ENCODE results near the gene SYT15. TPM values are rescaled to one million over a fixed set of nuclear protein-coding genes. Genes with fewer than 3 reads are reported as not detected.
A peak's percentile ranks its signal among the peaks of the same experiment; 100 is the strongest.

The SYT15 gene
- total and polyA plus RNA-seq, 2 of the 4 experiments (the other 2 are of a cell fraction): 0.54 to 0.68 TPM

DNA sequence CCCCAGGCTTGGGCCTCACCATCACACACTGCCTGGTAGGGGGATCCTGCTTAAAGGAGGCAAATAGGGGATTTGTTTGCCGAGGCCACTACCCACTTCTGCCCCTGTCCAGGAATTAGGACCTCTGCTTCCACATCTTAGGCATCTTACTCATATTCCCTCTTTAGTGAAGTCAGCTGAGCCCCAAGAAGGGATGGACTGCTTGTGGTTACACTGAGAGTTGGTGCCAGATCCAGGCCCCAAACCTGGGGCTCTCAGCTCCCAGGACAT is 20.9 kb upstream of the SYT15 start:
- Histone ChIP-seq H3K27ac (ENCODE audit: insufficient read depth, low read length) (no peak overlapping the region), H4K5ac (ENCODE audit: low read depth, low read length) (no peak overlapping the region), H3K9me3 (ENCODE audit: control insufficient read depth, insufficient read depth, low read length) (no peaks in the 10 kb centered on the region), H2BK120ac (ENCODE audit: low read depth, low read length) (no peak overlapping the region), H3K27me3 (ENCODE audit: control insufficient read depth, insufficient read depth, low read length) (peaks cover 73% of the 10 kb centered on the region), H2AK5ac (ENCODE audit: low read depth, low read length) (no peak overlapping the region), H3K56ac (ENCODE audit: extremely low read depth, insufficient read depth, low read length) (no peak overlapping the region), H3K23ac (ENCODE audit: low read depth, low read length) (no peak overlapping the region), H3K79me1 (ENCODE audit: low read depth in 1 of 2, low read length in 2 of 2) (no peaks in the 10 kb centered on the region), H2AFZ (replicated peaks; ENCODE audit: low read length, poor library complexity) (peak overlapping the region; percentile 59), H2BK5ac (ENCODE audit: low read depth, low read length, poor library complexity, severe bottlenecking) (no peak overlapping the region), H3K18ac (ENCODE audit: low read depth, low read length) (no peak overlapping the region), H2AK9ac (replicated peaks; ENCODE audit: low read depth, low read length, poor library complexity) (no peak overlapping the region), H3K4ac (ENCODE audit: low read depth, low read length) (no peak overlapping the region), H3K36me3 (ENCODE audit: control insufficient read depth, insufficient read depth, low read length) (no peaks in the 10 kb centered on the region), H3K9me1 (ENCODE audit: insufficient read depth, low read length) (no peaks in the 10 kb centered on the region; the same call in 1 of the 2 replicates), H3K4me2 (ENCODE audit: low read depth, low read length) (no peak overlapping the region), H3K4me1 (ENCODE audit: control insufficient read depth, insufficient read depth, low read length) (no peaks in the 10 kb centered on the region; the same call in 1 of the 2 replicates), H2BK20ac (ENCODE audit: low read depth, low read length) (no peak overlapping the region), H4K20me1 (ENCODE audit: insufficient read depth, low read length) (no peaks in the 10 kb centered on the region), H3K14ac (replicated peaks; ENCODE audit: low read depth, low read length) (no peak overlapping the region), H3K4me3 (ENCODE audit: insufficient read depth, low read depth, low read length) (no peak overlapping the region), H3K9ac (ENCODE audit: low read depth, low read length) (no peak overlapping the region), H4K8ac (ENCODE audit: low read depth in 2 of 2, low read length in 2 of 2) (no peak overlapping the region), H2BK15ac (ENCODE audit: low read depth, low read length) (no peak overlapping the region), H4K91ac (ENCODE audit: insufficient read depth, low read depth, low read length) (no peak overlapping the region)
- in situ Hi-C loops (cut with MboI; ENCODE audit: low sequenced_read_pairs): no loop called here
- ChIA-PET CTCF (no interaction called here), POLR2A (ENCODE audit: unreplicated experiment) (no interaction called here)
- no CpG with 5 or more reads among the region's 1 CpG for WGBS, 2 experiments (ENCODE audit: extremely low coverage in 2 of 2, insufficient read length in 1 of 2)
- no TSS peak for BruUV-seq (replicated peaks)
- intact Hi-C loops (cut with micrococcal nuclease): no loop called here
- no peak for DNase-seq
- dilution Hi-C loops (cut with HindIII; ENCODE audit: low sequenced_read_pairs, unreplicated experiment): no loop called here
- TF ChIP-seq RFX5 (IDR thresholded peaks at IDR 0.05; ENCODE audit: low read depth, low read length) (no peak), NFE2L2 (IDR thresholded peaks at IDR 0.05; ENCODE audit: low read depth, low read length) (no peak), MAFK (IDR thresholded peaks at IDR 0.05; ENCODE audit: low read depth, low read length) (no peak), FOS (IDR thresholded peaks at IDR 0.05; ENCODE audit: low read depth, low read length) (no peak), CHD1 (IDR thresholded peaks at IDR 0.05; ENCODE audit: low read depth, low read length) (no peak), MXI1 (IDR thresholded peaks at IDR 0.05; ENCODE audit: borderline replicate concordance, low read depth, low read length) (no peak), BHLHE40 (IDR thresholded peaks at IDR 0.05; ENCODE audit: low read depth, low read length) (no peak), RAD21 (IDR thresholded peaks at IDR 0.05; ENCODE audit: low read length) (no peak), MAZ (IDR thresholded peaks at IDR 0.05; ENCODE audit: borderline replicate concordance, low read depth, low read length) (no peak), CEBPB (IDR thresholded peaks at IDR 0.05; ENCODE audit: low read depth, low read length) (no peak), SMC3 (IDR thresholded peaks at IDR 0.05; ENCODE audit: low read depth, low read length) (no peak)
- TF ChIP-seq, protein P1, sequence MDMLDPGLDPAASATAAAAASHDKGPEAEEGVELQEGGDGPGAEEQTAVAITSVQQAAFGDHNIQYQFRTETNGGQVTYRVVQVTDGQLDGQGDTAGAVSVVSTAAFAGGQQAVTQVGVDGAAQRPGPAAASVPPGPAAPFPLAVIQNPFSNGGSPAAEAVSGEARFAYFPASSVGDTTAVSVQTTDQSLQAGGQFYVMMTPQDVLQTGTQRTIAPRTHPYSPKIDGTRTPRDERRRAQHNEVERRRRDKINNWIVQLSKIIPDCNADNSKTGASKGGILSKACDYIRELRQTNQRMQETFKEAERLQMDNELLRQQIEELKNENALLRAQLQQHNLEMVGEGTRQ (IDR thresholded peaks at IDR 0.05; ENCODE audit: low read depth, low read length): no peak
- TF ChIP-seq, protein P2, sequence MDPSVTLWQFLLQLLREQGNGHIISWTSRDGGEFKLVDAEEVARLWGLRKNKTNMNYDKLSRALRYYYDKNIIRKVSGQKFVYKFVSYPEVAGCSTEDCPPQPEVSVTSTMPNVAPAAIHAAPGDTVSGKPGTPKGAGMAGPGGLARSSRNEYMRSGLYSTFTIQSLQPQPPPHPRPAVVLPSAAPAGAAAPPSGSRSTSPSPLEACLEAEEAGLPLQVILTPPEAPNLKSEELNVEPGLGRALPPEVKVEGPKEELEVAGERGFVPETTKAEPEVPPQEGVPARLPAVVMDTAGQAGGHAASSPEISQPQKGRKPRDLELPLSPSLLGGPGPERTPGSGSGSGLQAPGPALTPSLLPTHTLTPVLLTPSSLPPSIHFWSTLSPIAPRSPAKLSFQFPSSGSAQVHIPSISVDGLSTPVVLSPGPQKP (IDR thresholded peaks at IDR 0.05; ENCODE audit: borderline replicate concordance, low read depth, low read length): no peak
- TF ChIP-seq, protein P3, sequence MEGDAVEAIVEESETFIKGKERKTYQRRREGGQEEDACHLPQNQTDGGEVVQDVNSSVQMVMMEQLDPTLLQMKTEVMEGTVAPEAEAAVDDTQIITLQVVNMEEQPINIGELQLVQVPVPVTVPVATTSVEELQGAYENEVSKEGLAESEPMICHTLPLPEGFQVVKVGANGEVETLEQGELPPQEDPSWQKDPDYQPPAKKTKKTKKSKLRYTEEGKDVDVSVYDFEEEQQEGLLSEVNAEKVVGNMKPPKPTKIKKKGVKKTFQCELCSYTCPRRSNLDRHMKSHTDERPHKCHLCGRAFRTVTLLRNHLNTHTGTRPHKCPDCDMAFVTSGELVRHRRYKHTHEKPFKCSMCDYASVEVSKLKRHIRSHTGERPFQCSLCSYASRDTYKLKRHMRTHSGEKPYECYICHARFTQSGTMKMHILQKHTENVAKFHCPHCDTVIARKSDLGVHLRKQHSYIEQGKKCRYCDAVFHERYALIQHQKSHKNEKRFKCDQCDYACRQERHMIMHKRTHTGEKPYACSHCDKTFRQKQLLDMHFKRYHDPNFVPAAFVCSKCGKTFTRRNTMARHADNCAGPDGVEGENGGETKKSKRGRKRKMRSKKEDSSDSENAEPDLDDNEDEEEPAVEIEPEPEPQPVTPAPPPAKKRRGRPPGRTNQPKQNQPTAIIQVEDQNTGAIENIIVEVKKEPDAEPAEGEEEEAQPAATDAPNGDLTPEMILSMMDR (conservative IDR thresholded peaks at IDR 0.05; ENCODE audit: low read depth, low read length): no peak
- no peak for ATAC-seq (ENCODE audit: low read depth)

Measured in IMR-90 (cell line).